C4-2B (cell line): Measurements from ENCODE around the gene RNF17.

Experiments used
- H3K27ac ChIP-seq: fragments of 450-650 bp; 2 replicates; pipeline ENCODE4 v1.5.1; 2017
- ZFX ChIP-seq: fragments of 450-650 bp; IDR thresholded peaks from 2 replicates; pipeline ENCODE4 v1.6.1; 2017
- TF ChIP-seq, protein P1 (sequence below): fragments of 450-650 bp; conservative IDR thresholded peaks from 2 replicates; pipeline ENCODE4 v1.5.1; 2017; ENCODE audit warnings: mild to moderate bottlenecking

The RNF17 gene

GRCh38 chr13:24861617-24862362 is 97.8 kb downstream of the RNF17 start:
- TF ChIP-seq, protein P1, sequence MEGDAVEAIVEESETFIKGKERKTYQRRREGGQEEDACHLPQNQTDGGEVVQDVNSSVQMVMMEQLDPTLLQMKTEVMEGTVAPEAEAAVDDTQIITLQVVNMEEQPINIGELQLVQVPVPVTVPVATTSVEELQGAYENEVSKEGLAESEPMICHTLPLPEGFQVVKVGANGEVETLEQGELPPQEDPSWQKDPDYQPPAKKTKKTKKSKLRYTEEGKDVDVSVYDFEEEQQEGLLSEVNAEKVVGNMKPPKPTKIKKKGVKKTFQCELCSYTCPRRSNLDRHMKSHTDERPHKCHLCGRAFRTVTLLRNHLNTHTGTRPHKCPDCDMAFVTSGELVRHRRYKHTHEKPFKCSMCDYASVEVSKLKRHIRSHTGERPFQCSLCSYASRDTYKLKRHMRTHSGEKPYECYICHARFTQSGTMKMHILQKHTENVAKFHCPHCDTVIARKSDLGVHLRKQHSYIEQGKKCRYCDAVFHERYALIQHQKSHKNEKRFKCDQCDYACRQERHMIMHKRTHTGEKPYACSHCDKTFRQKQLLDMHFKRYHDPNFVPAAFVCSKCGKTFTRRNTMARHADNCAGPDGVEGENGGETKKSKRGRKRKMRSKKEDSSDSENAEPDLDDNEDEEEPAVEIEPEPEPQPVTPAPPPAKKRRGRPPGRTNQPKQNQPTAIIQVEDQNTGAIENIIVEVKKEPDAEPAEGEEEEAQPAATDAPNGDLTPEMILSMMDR = no peak; the same call in 1 of the 2 replicates
- no peak for TF ChIP-seq ZFX

DNA sequence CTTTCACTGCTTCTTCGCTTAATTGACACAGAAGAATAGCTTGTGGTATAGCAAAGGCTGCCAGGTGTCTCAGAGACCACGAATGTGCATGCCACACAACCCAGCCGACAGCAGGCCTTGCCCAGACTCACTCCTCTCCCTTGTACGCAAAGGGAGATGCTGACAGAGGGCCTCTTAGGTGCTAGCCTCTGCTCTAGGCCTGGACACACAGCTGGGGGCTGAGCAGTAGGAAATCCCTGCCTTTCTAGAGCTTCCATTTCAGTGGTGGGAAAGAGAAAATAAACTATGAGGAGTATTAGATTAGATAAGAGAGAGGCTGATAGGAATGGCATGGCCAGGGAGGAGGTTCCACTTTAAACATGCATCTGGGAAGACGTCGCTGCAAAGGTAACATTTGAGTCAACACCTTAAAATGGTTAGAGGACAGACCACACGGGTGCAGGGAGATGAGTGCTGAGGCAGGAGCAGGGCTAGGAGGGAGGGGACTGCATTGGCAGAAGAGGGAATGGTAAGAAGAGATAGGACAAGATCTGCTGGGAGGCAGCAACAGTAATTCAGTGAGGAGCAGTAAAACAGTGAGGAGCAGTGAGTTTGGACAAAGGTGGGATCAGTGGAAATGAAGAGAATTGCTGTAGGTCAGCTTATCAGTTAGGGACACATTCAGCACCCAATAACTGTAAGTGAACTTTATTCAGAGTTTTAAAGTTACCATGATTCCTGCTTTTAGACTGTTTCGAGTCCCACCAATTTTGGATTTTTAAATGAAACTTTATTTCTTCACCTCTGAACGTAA is 100.0 kb downstream of the RNF17 start:
- TF ChIP-seq ZFX = no peak
- TF ChIP-seq, protein P1 = no peak
- no peak overlapping the region for H3K27ac ChIP-seq

More at GRCh38 chr13:24861617-24862362, 97.8 kb downstream of the RNF17 start:
- H3K27ac ChIP-seq = no peak overlapping the region

- TF ChIP-seq, protein P1 = no peak
- no peak for TF ChIP-seq ZFX
- H3K27ac ChIP-seq = no peak overlapping the region
Observed at GRCh38 chr13:24864579-24864978, 100.6 kb downstream of the RNF17 start.

- TF ChIP-seq, protein P1 = peak; percentile 73
- no peak for TF ChIP-seq ZFX
Observed at GRCh38 chr13:24865163-24865953, 101.4 kb downstream of the RNF17 start.

DNA sequence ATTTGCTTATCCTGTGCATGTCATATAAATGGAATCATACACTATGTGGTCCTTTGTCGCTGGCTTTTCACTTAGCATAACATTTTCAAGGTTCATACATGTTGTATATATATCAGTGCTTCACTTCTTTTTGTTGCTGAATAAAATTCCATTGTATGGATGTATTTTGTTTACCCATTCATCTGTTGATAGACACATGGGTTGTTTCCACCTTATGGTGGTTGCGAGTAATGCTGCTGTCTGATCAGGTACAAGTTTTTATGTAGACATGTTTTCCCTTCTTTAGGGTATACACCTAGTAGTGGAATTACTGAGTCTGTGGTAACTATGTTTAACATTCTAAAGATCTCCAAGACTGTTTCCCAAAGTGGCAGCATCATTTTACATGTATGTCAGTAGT is 102.5 kb downstream of the RNF17 start:
- H3K27ac ChIP-seq = no peak overlapping the region
- TF ChIP-seq, protein P1 = no peak; the same call in 1 of the 2 replicates
- no peak for TF ChIP-seq ZFX

More at GRCh38 chr13:24865163-24865953, 101.4 kb downstream of the RNF17 start:
- H3K27ac ChIP-seq = no peak overlapping the region

DNA sequence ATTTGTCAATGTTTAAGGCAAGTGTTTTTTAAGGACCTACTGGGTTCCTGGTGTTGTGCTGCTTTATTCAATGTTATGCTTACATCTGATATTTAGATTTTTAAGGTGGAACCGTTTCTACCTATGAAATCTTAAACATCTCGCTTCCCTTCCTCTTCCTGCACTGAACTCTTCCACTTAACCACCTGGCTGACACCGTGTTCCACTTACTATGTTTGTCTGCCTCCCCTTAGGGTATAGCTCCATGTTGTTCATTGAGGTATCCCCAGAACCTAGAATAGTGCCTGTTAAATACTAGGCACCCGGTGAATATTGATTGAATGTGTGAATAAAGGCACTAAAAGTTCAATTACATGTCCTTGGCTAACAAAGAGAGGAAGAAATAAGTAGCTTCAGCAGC is 104.9 kb downstream of the RNF17 start:
- H3K27ac ChIP-seq = no peak overlapping the region
- no peak for TF ChIP-seq ZFX
- TF ChIP-seq, protein P1 = no peak
